Stomach (tissue), 9 donors: ENCODE results near the gene CABLES1. TPM values are rescaled to one million over a fixed set of nuclear protein-coding genes. Genes with fewer than 3 reads are reported as not detected.
A peak's percentile ranks its signal among the peaks of the same experiment; 100 is the strongest.
"Not testable (repeated sequence)": the region's sequence is repeated elsewhere in the genome, so short reads cannot be mapped to it uniquely, and the experiment has no call there.

Experiments
- DNase-seq, 2 donors: peaks; one replicate each; pipeline versions ENCODE4 v3.0.0 to v3.0.0-alpha.2; 2013 to 2019
- H3K27ac ChIP-seq, 5 donors: fragments of 200-600 bp in 4 of 5; sonication (generic) in 4 of 5; one replicate each; pipeline ENCODE4 v1.5.1; 2013 to 2019; ENCODE audit warnings: mild to moderate bottlenecking in 1 of 5, moderate library complexity in 1 of 5
- H3K27me3 ChIP-seq, 3 donors: fragments of 200-600 bp; sonication (generic); one replicate each; pipeline ENCODE4 v1.5.1; 2017 to 2019; ENCODE audit warnings: mixed run types in 1 of 3
- H3K36me3 ChIP-seq, 4 donors: fragments of 200-600 bp; sonication (generic); 1 replicate in 3 of 4; 2 replicates in 1 of 4; pipeline ENCODE4 v1.5.1; 2016 to 2019
- H3K4me1 ChIP-seq, 4 donors: fragments of 200-600 bp; sonication (generic); one replicate each; pipeline ENCODE4 v1.5.1; 2016 to 2019
- H3K4me3 ChIP-seq, 4 donors: fragments of 200-600 bp; sonication (generic) in 3 of 4; one replicate each; pipeline ENCODE4 v1.5.1; 2016 to 2019; ENCODE audit warnings: mild to moderate bottlenecking in 1 of 4
- H3K9me3 ChIP-seq, 4 donors: fragments of 200-600 bp; sonication (generic); one replicate each; pipeline ENCODE4 v1.5.1; 2016 to 2019
- EP300 ChIP-seq: sonication (generic); formaldehyde crosslinking; IDR thresholded peaks from one replicate; pipeline ENCODE4 v1.6.1; 2017; ENCODE audit warnings: antibody characterized with exemption
- POLR2A ChIP-seq, 4 donors: fragments of 450-650 bp; IDR thresholded peaks; one replicate each; pipeline ENCODE4 v1.6.1; 2016; ENCODE audit warnings: antibody characterized with exemption in 4 of 4, control low read depth in 2 of 4, mild to moderate bottlenecking in 1 of 4, moderate library complexity in 1 of 4
- POLR2AphosphoS5 ChIP-seq, 3 donors: sonication (generic); formaldehyde crosslinking; IDR thresholded peaks; one replicate each; pipeline ENCODE4 v1.6.1; 2016; ENCODE audit warnings: antibody characterized with exemption in 3 of 3
- WGBS, 5 donors: extraction: QIAGEN DNeasy Blood & Tissue Kit in 3 of 5; methylation state at CpG; one replicate each; pipeline versions ENCODE4 v1.1.5 to v1.1.7; 2013 to 2018; 5-methylcytosine and 5-hydroxymethylcytosine counted together
- intact Hi-C: fragments of 100-400 bp; cut with DNase I; formaldehyde crosslinking; loops from one replicate; pipeline ENCODE4 v1.15.1; 2023; ENCODE audit warnings: low total_unique reads
- polyA plus RNA-seq, 3 donors: library from polyadenylated mRNA; stranded (reverse); fragments of 200-250 nt; gene quantifications; one replicate each; pipeline ENCODE4 v1.2.3, GENCODE V29; 2013
- total RNA-seq, 5 donors: library from RNA; depleted of rRNA; stranded (reverse); fragments of >200 nt; gene quantifications; one replicate each; pipeline versions ENCODE4 v1.1.0 to v1.2.3, GENCODE V29; 2014 to 2016
- TF ChIP-seq, protein P1 (sequence below), 7 experiments: fragments of 450-650 bp in 4 of 7; fragments of 200-600 bp in 3 of 7; sonication (generic) in 3 of 7; IDR thresholded peaks; one replicate each; pipeline ENCODE4 v1.5.1; 2016 to 2019; ENCODE audit warnings: antibody characterized with exemption in 7 of 7, control low read depth in 2 of 7, mild to moderate bottlenecking in 1 of 7
- donor health status: healthy with polysubstance abuse.
- donor health status: Bipolar disorder and iron deficiency.
- donor health status: healthy.

The CABLES1 gene
- total and polyA plus RNA-seq, 8 donors: 5.6 to 36.8 (median 18.2) TPM

- no peaks in the 10 kb centered on the region for H3K27me3 ChIP-seq
- H3K4me1 ChIP-seq: peaks cover 4 to 21% (median 4%) of the 10 kb centered on the region in 4 donors
- no peaks in the 10 kb centered on the region for H3K9me3 ChIP-seq
- intact Hi-C loops: no loop called here
- no peaks in the 10 kb centered on the region for H3K36me3 ChIP-seq
- no peak for DNase-seq
- no peak overlapping the region for H3K4me3 ChIP-seq
- WGBS, 5 donors: 83 to 89% (median 89%) methylated on average over 21 of the region's 21 CpGs
- TF ChIP-seq, protein P1, sequence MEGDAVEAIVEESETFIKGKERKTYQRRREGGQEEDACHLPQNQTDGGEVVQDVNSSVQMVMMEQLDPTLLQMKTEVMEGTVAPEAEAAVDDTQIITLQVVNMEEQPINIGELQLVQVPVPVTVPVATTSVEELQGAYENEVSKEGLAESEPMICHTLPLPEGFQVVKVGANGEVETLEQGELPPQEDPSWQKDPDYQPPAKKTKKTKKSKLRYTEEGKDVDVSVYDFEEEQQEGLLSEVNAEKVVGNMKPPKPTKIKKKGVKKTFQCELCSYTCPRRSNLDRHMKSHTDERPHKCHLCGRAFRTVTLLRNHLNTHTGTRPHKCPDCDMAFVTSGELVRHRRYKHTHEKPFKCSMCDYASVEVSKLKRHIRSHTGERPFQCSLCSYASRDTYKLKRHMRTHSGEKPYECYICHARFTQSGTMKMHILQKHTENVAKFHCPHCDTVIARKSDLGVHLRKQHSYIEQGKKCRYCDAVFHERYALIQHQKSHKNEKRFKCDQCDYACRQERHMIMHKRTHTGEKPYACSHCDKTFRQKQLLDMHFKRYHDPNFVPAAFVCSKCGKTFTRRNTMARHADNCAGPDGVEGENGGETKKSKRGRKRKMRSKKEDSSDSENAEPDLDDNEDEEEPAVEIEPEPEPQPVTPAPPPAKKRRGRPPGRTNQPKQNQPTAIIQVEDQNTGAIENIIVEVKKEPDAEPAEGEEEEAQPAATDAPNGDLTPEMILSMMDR (IDR thresholded peaks at IDR 0.05): no peak
- TF ChIP-seq POLR2AphosphoS5 (IDR thresholded peaks at IDR 0.05): no peak
- TF ChIP-seq POLR2A (IDR thresholded peaks at IDR 0.05): no peak
- TF ChIP-seq EP300: no peak
- H3K27ac ChIP-seq: no peak overlapping the region
Observed at GRCh38 chr18:23105581-23106219, 29.6 kb upstream of the CABLES1 start.

- Histone ChIP-seq H3K4me1 (peaks cover 4 to 13% (median 4%) of the 10 kb centered on the region in 4 donors), H3K36me3 (no peaks in the 10 kb centered on the region), H3K9me3 (no peaks in the 10 kb centered on the region), H3K27me3 (no peaks in the 10 kb centered on the region), H3K4me3 (no peak overlapping the region), H3K27ac (no peak overlapping the region)
- WGBS, 5 donors: 41 to 52% (median 51%) methylated on average over 6 of the region's 6 CpGs
- peak in 1 of 2 donors; percentile 46 for DNase-seq
- TF ChIP-seq EP300: no peak
- TF ChIP-seq POLR2A (IDR thresholded peaks at IDR 0.05): no peak
- no peak for TF ChIP-seq POLR2AphosphoS5 (IDR thresholded peaks at IDR 0.05)
- TF ChIP-seq, protein P1 (IDR thresholded peaks at IDR 0.05): no peak
- intact Hi-C loops: no loop called here
Observed at GRCh38 chr18:23106575-23106974, 28.7 kb upstream of the CABLES1 start.

- peaks cover 0 to 4% (median 0%) of the 10 kb centered on the region in 4 donors for H3K9me3 ChIP-seq
- H3K4me3 ChIP-seq: no peak overlapping the region
- TF ChIP-seq POLR2A (IDR thresholded peaks at IDR 0.05) (no peak), POLR2AphosphoS5 (IDR thresholded peaks at IDR 0.05) (no peak), EP300 (no peak)
- TF ChIP-seq, protein P1 (IDR thresholded peaks at IDR 0.05): no peak
- no peak overlapping the region for H3K27ac ChIP-seq
- peaks cover 0 to 12% (median 0%) of the 10 kb centered on the region in 4 donors for H3K4me1 ChIP-seq
- intact Hi-C loops: no loop called here
- no peaks in the 10 kb centered on the region for H3K27me3 ChIP-seq
- DNase-seq: no peak
- no peaks in the 10 kb centered on the region for H3K36me3 ChIP-seq
- WGBS, 5 donors: 52 to 67% (median 63%) methylated on average over 7 of the region's 7 CpGs
Observed at GRCh38 chr18:23107718-23108117, 27.6 kb upstream of the CABLES1 start.

GRCh38 chr18:23108496-23108895 is 26.8 kb upstream of the CABLES1 start:
- TF ChIP-seq POLR2A (IDR thresholded peaks at IDR 0.05) (no peak), EP300 (no peak), POLR2AphosphoS5 (IDR thresholded peaks at IDR 0.05) (no peak)
- TF ChIP-seq, protein P1 (IDR thresholded peaks at IDR 0.05): no peak
- no peaks in the 10 kb centered on the region for H3K27me3 ChIP-seq
- intact Hi-C loops: no loop called here
- no peak for DNase-seq
- WGBS, 5 donors: 56 to 75% (median 69%) methylated on average over 5 of the region's 5 CpGs
- no peaks in the 10 kb centered on the region for H3K36me3 ChIP-seq
- H3K27ac ChIP-seq: no peak overlapping the region
- H3K4me3 ChIP-seq: no peak overlapping the region
- H3K9me3 ChIP-seq: peaks cover 0 to 4% (median 0%) of the 10 kb centered on the region in 4 donors
- H3K4me1 ChIP-seq: peaks cover 0 to 12% (median 0%) of the 10 kb centered on the region in 4 donors

- 88 to 97% (median 96%) methylated on average over 9 of the region's 9 CpGs for WGBS, 5 donors
Observed at GRCh38 chr18:23109163-23109562, 26.1 kb upstream of the CABLES1 start.

More at GRCh38 chr18:23109163-23109562, 26.1 kb upstream of the CABLES1 start:
- H3K4me3 ChIP-seq, H3K27me3 ChIP-seq, H3K36me3 ChIP-seq, H3K27ac ChIP-seq, intact Hi-C loops, H3K9me3 ChIP-seq, DNase-seq: not testable (repeated sequence)
- peaks cover 0 to 17% (median 3%) of the 10 kb centered on the region in 4 donors for H3K4me1 ChIP-seq
